Esophagus muscularis mucosa (tissue), 3 donors: ENCODE measurements around the gene ARHGEF2.

Source experiments
- EP300 ChIP-seq: sonication (generic); formaldehyde crosslinking; IDR thresholded peaks from one replicate; pipeline ENCODE4 v1.6.1; 2017; ENCODE audit warnings: antibody characterized with exemption
- TF ChIP-seq, protein P1 (sequence below), 3 experiments: fragments of 200-600 bp in 2 of 3; fragments of 450-650 bp in 1 of 3; sonication (generic) in 2 of 3; IDR thresholded peaks; one replicate each; pipeline ENCODE4 v1.5.1; 2017 to 2019; ENCODE audit warnings: antibody characterized with exemption in 3 of 3, mild to moderate bottlenecking in 2 of 3, moderate library complexity in 1 of 3

- TF ChIP-seq, protein P1, sequence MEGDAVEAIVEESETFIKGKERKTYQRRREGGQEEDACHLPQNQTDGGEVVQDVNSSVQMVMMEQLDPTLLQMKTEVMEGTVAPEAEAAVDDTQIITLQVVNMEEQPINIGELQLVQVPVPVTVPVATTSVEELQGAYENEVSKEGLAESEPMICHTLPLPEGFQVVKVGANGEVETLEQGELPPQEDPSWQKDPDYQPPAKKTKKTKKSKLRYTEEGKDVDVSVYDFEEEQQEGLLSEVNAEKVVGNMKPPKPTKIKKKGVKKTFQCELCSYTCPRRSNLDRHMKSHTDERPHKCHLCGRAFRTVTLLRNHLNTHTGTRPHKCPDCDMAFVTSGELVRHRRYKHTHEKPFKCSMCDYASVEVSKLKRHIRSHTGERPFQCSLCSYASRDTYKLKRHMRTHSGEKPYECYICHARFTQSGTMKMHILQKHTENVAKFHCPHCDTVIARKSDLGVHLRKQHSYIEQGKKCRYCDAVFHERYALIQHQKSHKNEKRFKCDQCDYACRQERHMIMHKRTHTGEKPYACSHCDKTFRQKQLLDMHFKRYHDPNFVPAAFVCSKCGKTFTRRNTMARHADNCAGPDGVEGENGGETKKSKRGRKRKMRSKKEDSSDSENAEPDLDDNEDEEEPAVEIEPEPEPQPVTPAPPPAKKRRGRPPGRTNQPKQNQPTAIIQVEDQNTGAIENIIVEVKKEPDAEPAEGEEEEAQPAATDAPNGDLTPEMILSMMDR (IDR thresholded peaks at IDR 0.05), result no peak
- no peak for TF ChIP-seq EP300
Observed at GRCh38 chr1:155910621-155911121, 67.7 kb downstream of the ARHGEF2 start.
